Measurements from ENCODE around the gene ANKS3.

ANKS3 gene

GRCh38 chr16:4682616-4683254 lies 51.3 kb downstream of the ANKS3 start:
- no peak overlapping the region for H3K4me3 ChIP-seq (ENCODE audit: low read depth in 1 of 2, low read length in 2 of 2)
- H3K4me2 ChIP-seq (ENCODE audit: insufficient read depth, low read length) = no peak overlapping the region
- no peak overlapping the region for H2AFZ ChIP-seq (ENCODE audit: low read depth, low read length)
- peaks cover 4% of the 10 kb centered on the region; the same call in 1 of the 2 replicates for H4K20me1 ChIP-seq (ENCODE audit: insufficient read depth, low read length)
- TF ChIP-seq CTCF (IDR thresholded peaks at IDR 0.05; ENCODE audit: borderline replicate concordance, extremely low read depth, low read length, poor library complexity, severe bottlenecking) (peak; percentile 55), EZH2 (IDR thresholded peaks at IDR 0.05; ENCODE audit: borderline replicate concordance, low read depth, low read length, severe bottlenecking) (no peak)
- H3K9me3 ChIP-seq (ENCODE audit: insufficient read depth, low read length, severe bottlenecking) = no peaks in the 10 kb centered on the region
- no peak overlapping the region for H3K27ac ChIP-seq (ENCODE audit: low read length)
- ATAC-seq (ENCODE audit: insufficient read depth, low read depth) = peak; percentile 58; the same call in 2 of the 3 replicates
- H3K27me3 ChIP-seq (ENCODE audit: insufficient read depth, low read length, poor library complexity) = no peaks in the 10 kb centered on the region
- no peaks in the 10 kb centered on the region for H3K79me2 ChIP-seq (ENCODE audit: insufficient read depth, low read length)
- H3K9ac ChIP-seq (ENCODE audit: low read depth, low read length) = no peak overlapping the region
- H3K4me1 ChIP-seq (ENCODE audit: insufficient read depth, low read length) = no peaks in the 10 kb centered on the region
- peaks cover 57% of the 10 kb centered on the region for H3K36me3 ChIP-seq (ENCODE audit: insufficient read depth, low read length)
- DNase-seq = peak; percentile 43

- Histone ChIP-seq H3K9ac (ENCODE audit: low read depth, low read length) (no peak overlapping the region), H3K27me3 (ENCODE audit: insufficient read depth, low read length, poor library complexity) (no peaks in the 10 kb centered on the region), H3K4me2 (ENCODE audit: insufficient read depth, low read length) (no peak overlapping the region), H2AFZ (ENCODE audit: low read depth, low read length) (no peak overlapping the region), H3K79me2 (ENCODE audit: insufficient read depth, low read length) (no peaks in the 10 kb centered on the region), H3K36me3 (ENCODE audit: insufficient read depth, low read length) (peaks cover 56% of the 10 kb centered on the region), H3K4me1 (ENCODE audit: insufficient read depth, low read length) (no peaks in the 10 kb centered on the region), H3K27ac (ENCODE audit: low read length) (no peak overlapping the region), H4K20me1 (ENCODE audit: insufficient read depth, low read length) (peaks cover 4% of the 10 kb centered on the region; the same call in 1 of the 2 replicates), H3K4me3 (ENCODE audit: low read depth in 1 of 2, low read length in 2 of 2) (no peak overlapping the region), H3K9me3 (ENCODE audit: insufficient read depth, low read length, severe bottlenecking) (no peaks in the 10 kb centered on the region)
- TF ChIP-seq EZH2 (IDR thresholded peaks at IDR 0.05; ENCODE audit: borderline replicate concordance, low read depth, low read length, severe bottlenecking) (no peak), CTCF (IDR thresholded peaks at IDR 0.05; ENCODE audit: borderline replicate concordance, extremely low read depth, low read length, poor library complexity, severe bottlenecking) (no peak)
- no peak for DNase-seq
- ATAC-seq (ENCODE audit: insufficient read depth, low read depth) = no peak
These were observed 51.9 kb downstream of the ANKS3 start for GRCh38 chr16:4682084-4682591.

GRCh38 chr16:4681471-4682083 lies 52.5 kb downstream of the ANKS3 start:
- no peak overlapping the region for H2AFZ ChIP-seq (ENCODE audit: low read depth, low read length)
- no peak overlapping the region for H3K9ac ChIP-seq (ENCODE audit: low read depth, low read length)
- H3K79me2 ChIP-seq (ENCODE audit: insufficient read depth, low read length) = no peaks in the 10 kb centered on the region
- peaks cover 57% of the 10 kb centered on the region for H3K36me3 ChIP-seq (ENCODE audit: insufficient read depth, low read length)
- H4K20me1 ChIP-seq (ENCODE audit: insufficient read depth, low read length) = peaks cover 4% of the 10 kb centered on the region; the same call in 1 of the 2 replicates
- no peaks in the 10 kb centered on the region for H3K9me3 ChIP-seq (ENCODE audit: insufficient read depth, low read length, severe bottlenecking)
- no peak for DNase-seq
- H3K4me1 ChIP-seq (ENCODE audit: insufficient read depth, low read length) = no peaks in the 10 kb centered on the region
- ATAC-seq (ENCODE audit: insufficient read depth, low read depth) = no peak
- H3K27ac ChIP-seq (ENCODE audit: low read length) = no peak overlapping the region
- H3K4me2 ChIP-seq (ENCODE audit: insufficient read depth, low read length) = no peak overlapping the region
- no peaks in the 10 kb centered on the region for H3K27me3 ChIP-seq (ENCODE audit: insufficient read depth, low read length, poor library complexity)
- no peak overlapping the region for H3K4me3 ChIP-seq (ENCODE audit: low read depth in 1 of 2, low read length in 2 of 2)
- no peak for TF ChIP-seq CTCF (IDR thresholded peaks at IDR 0.05; ENCODE audit: borderline replicate concordance, extremely low read depth, low read length, poor library complexity, severe bottlenecking)
- TF ChIP-seq EZH2 (IDR thresholded peaks at IDR 0.05; ENCODE audit: borderline replicate concordance, low read depth, low read length, severe bottlenecking) = no peak

Measured in DND-41 (cell line).